Panc1 (cell line): ENCODE results near the gene PPP2R5D. TPM values are rescaled to one million over a fixed set of nuclear protein-coding genes. Genes with fewer than 3 reads are reported as not detected.
A peak's percentile ranks its signal among the peaks of the same experiment; 100 is the strongest.

Experiments used
- ATAC-seq: fragments of 200-7000 bp; cut with Tn5 transposase; 2 replicates; pipeline ENCODE4 v1.9.1; 2020; ENCODE audit warnings: mild to moderate bottlenecking, moderate library complexity
- BruUV-seq: library from RNA; stranded (reverse); fragments of 400-500 nt; replicated peaks from 2 replicates; lab custom pipeline; 2021; lab: Mats Ljungman, UMichigan
- CTCF ChIA-PET: fragments of 300-600 bp; sonication (Branson Sonifier 250); formaldehyde crosslinking; loops from one replicate; lab custom pipeline; 2022; ENCODE audit warnings: antibody characterized with exemption; lab: Charles Lee
- POLR2A ChIA-PET: fragments of 300-600 bp; sonication (Branson Sonifier 250); formaldehyde crosslinking; loops from one replicate; lab custom pipeline; 2022; ENCODE audit warnings: antibody characterized with exemption; lab: Charles Lee
- DNase-seq: peaks from one replicate; pipeline ENCODE4 v3.0.0-alpha.2; 2010; ENCODE audit warnings: low read depth, low spot score
- H3K27ac ChIP-seq: 2 replicates; pipeline ENCODE4 v1.5.1; 2011; ENCODE audit warnings: mild to moderate bottlenecking, low read length, inconsistent platforms
- H3K27me3 ChIP-seq: fragments of 200-500 bp; sonication (Bioruptor generic); 2 replicates; pipeline ENCODE4 v1.6.0; 2014; ENCODE audit warnings: low read length, inconsistent platforms; ENCODE audit not compliant: control insufficient read depth, insufficient read depth
- H3K36me3 ChIP-seq: fragments of 200-500 bp; sonication (Bioruptor generic); 2 replicates; pipeline ENCODE4 v1.5.1; 2014; ENCODE audit warnings: inconsistent platforms, mild to moderate bottlenecking, low read length, moderate library complexity; ENCODE audit not compliant: control insufficient read depth, insufficient read depth
- H3K4me1 ChIP-seq: 2 replicates; pipeline ENCODE4 v1.5.1; 2011; ENCODE audit warnings: inconsistent platforms, mild to moderate bottlenecking, low read length, moderate library complexity; ENCODE audit not compliant: control insufficient read depth, insufficient read depth
- H3K4me3 ChIP-seq, 2 experiments: 2 replicates each; pipeline ENCODE4 v1.5.1; 2011 to 2012; ENCODE audit warnings: low read depth in 2 of 2, low read length in 2 of 2, mild to moderate bottlenecking in 2 of 2, inconsistent platforms in 1 of 2, moderate library complexity in 1 of 2
- H3K9me3 ChIP-seq: fragments of 200-500 bp; sonication (Bioruptor generic); 2 replicates; pipeline ENCODE4 v1.5.1; 2014; ENCODE audit warnings: low read depth, mild to moderate bottlenecking, inconsistent platforms, low read length, moderate library complexity; ENCODE audit not compliant: control insufficient read depth, insufficient read depth
- POLR2AphosphoS5 ChIP-seq: IDR thresholded peaks from 2 replicates; pipeline ENCODE4 v1.6.1; 2012; ENCODE audit warnings: mild to moderate bottlenecking, low read depth, low read length, moderate library complexity
- REST ChIP-seq, 2 experiments: IDR thresholded peaks; 2 replicates each; pipeline ENCODE4 v1.6.1; 2011 to 2012; ENCODE audit warnings: low read depth in 2 of 2, control low read depth in 1 of 2, low read length in 1 of 2, mild to moderate bottlenecking in 1 of 2, moderate library complexity in 1 of 2; ENCODE audit not compliant: insufficient read depth in 1 of 2
- SIN3A ChIP-seq: IDR thresholded peaks from 2 replicates; pipeline ENCODE4 v1.6.1; 2012; ENCODE audit warnings: low read depth, mild to moderate bottlenecking, low read length, moderate library complexity, borderline replicate concordance; ENCODE audit not compliant: insufficient read depth
- TCF7L2 ChIP-seq: IDR thresholded peaks from 2 replicates; pipeline ENCODE4 v1.6.1; 2011; ENCODE audit warnings: mild to moderate bottlenecking, low read depth, low read length, inconsistent platforms
- in situ Hi-C: cut with HindIII; loops from 2 replicates; pipeline ENCODE4 v1.10.0; 2016; ENCODE audit warnings: low sequenced_read_pairs, low pct_unique_long_range_greater_than_20kb
- intact Hi-C: fragments of 100-400 bp; cut with micrococcal nuclease; formaldehyde crosslinking; loops from one replicate; pipeline ENCODE4 v1.10.0; 2022; ENCODE audit not compliant: unreplicated experiment
- total RNA-seq: library from RNA; stranded (reverse); gene quantifications from one replicate; pipeline ENCODE4 v1.2.1, GENCODE V29; 2021; ENCODE audit not compliant: unreplicated experiment
- TF ChIP-seq, protein P1 (sequence below): fragments of 450-650 bp; IDR thresholded peaks from 2 replicates; pipeline ENCODE4 v1.5.1; 2017; ENCODE audit warnings: mild to moderate bottlenecking

Gene PPP2R5D
- total RNA-seq, 1 experiment from 2014 or later, result 63.6 TPM

GRCh38 chr6:42981836-42982235, 2.5 kb upstream of the PPP2R5D start:
- ChIA-PET CTCF (no interaction called here), POLR2A (no interaction called here)
- in situ Hi-C loops (no loop called here), intact Hi-C loops (no loop called here)
- H3K36me3 ChIP-seq, result no peaks in the 10 kb centered on the region; the same call in 1 of the 2 replicates
- DNase-seq (no peak), ATAC-seq (no peak)
- H3K27me3 ChIP-seq, result no peaks in the 10 kb centered on the region
- BruUV-seq, result no TSS peak
- peaks cover 18% of the 10 kb centered on the region; the same call in 1 of the 2 replicates for H3K4me1 ChIP-seq
- no peak overlapping the region for H3K4me3 ChIP-seq
- TF ChIP-seq TCF7L2 (no peak), SIN3A (no peak), REST (IDR thresholded peaks at IDR 0.05; ENCODE audit: insufficient read depth in 1 of 2, low read depth in 2 of 2, low read length in 1 of 2) (no peak), POLR2AphosphoS5 (no peak)
- TF ChIP-seq, protein P1, sequence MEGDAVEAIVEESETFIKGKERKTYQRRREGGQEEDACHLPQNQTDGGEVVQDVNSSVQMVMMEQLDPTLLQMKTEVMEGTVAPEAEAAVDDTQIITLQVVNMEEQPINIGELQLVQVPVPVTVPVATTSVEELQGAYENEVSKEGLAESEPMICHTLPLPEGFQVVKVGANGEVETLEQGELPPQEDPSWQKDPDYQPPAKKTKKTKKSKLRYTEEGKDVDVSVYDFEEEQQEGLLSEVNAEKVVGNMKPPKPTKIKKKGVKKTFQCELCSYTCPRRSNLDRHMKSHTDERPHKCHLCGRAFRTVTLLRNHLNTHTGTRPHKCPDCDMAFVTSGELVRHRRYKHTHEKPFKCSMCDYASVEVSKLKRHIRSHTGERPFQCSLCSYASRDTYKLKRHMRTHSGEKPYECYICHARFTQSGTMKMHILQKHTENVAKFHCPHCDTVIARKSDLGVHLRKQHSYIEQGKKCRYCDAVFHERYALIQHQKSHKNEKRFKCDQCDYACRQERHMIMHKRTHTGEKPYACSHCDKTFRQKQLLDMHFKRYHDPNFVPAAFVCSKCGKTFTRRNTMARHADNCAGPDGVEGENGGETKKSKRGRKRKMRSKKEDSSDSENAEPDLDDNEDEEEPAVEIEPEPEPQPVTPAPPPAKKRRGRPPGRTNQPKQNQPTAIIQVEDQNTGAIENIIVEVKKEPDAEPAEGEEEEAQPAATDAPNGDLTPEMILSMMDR, result no peak
- H3K9me3 ChIP-seq, result no peaks in the 10 kb centered on the region
- peak overlapping the region; percentile 49; the same call in 1 of the 2 replicates for H3K27ac ChIP-seq

DNA sequence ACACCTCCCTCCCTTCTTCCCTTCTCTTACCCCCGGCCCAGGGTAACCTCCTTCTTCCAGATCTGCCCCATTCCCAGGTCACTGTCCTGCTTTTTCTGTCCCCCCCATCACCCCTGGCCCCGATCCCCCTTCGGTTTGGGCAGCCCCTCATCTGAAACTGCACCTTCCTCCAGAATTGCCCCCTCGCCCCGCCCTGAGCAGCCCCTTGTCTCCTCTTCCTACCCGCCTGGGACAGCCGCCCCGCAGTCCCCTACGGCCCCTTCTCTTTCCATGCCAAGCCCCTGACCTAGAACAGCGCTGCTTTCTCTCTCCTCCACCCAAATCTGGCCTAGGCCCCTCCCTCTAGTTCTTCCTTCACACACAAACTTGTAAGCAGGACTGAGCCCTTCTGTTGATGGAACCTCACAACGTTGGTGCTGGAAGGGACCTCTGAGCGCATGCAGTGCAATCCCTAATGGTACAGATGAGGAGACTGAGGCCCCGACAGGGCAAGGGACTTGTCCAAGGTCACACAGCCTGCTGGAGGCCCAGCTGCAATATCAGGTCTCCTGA, 630 bp downstream of the PPP2R5D start:
- DNase-seq, result no peak
- peaks cover 6% of the 10 kb centered on the region; the same call in 1 of the 2 replicates for H3K4me1 ChIP-seq
- CTCF ChIA-PET, result no interaction called here
- 0 out of 2 replicates have a peak, but pooled peaks have one; percentile 12 for TF ChIP-seq SIN3A
- TF ChIP-seq POLR2AphosphoS5, result no peak
- no peak for ATAC-seq
- BruUV-seq, result no TSS peak
- H3K36me3 ChIP-seq, result peaks cover 3% of the 10 kb centered on the region
- no peaks in the 10 kb centered on the region for H3K9me3 ChIP-seq
- POLR2A ChIA-PET, result no interaction called here
- H3K4me3 ChIP-seq, result peak overlapping the region; percentile 66 to 75
- intact Hi-C loops, result no loop called here
- no peaks in the 10 kb centered on the region for H3K27me3 ChIP-seq
- H3K27ac ChIP-seq, result peak overlapping the region; percentile 77
- in situ Hi-C loops, result no loop called here
